ENCODE measurements around the gene ALDH1L1.

ALDH1L1 gene

GRCh38 chr3:126153695-126154360 is 26.6 kb downstream of the ALDH1L1 start:
- DNase-seq: no peak

- DNase-seq: no peak
Observed at GRCh38 chr3:126152901-126153694, 27.3 kb downstream of the ALDH1L1 start.

DNA sequence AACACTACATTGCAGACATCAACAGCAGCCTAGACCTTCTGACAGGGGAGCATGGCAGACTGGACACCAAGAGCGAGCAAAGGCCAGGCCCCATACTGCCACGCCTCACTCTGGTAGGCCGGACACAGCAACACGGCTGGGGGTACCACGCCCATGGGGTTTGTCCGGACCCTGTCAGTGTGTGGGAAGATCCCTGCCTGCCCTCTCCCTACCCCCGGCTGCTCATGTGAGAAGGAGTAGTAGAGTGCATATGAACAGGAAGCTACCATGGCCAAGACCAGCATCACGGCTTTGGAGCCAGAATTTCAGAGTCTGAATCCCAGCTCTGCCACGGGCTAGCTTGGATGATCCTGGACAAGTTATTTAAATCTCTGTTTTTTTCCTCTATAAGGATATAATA is 27.9 kb downstream of the ALDH1L1 start:
- DNase-seq: no peak

GRCh38 chr3:126151562-126152302 is 28.7 kb downstream of the ALDH1L1 start:
- DNase-seq: no peak

GRCh38 chr3:126149960-126150515 is 30.3 kb downstream of the ALDH1L1 start:
- DNase-seq: no peak

GRCh38 chr3:126149256-126149902 is 31.0 kb downstream of the ALDH1L1 start:
- DNase-seq: no peak

DNA sequence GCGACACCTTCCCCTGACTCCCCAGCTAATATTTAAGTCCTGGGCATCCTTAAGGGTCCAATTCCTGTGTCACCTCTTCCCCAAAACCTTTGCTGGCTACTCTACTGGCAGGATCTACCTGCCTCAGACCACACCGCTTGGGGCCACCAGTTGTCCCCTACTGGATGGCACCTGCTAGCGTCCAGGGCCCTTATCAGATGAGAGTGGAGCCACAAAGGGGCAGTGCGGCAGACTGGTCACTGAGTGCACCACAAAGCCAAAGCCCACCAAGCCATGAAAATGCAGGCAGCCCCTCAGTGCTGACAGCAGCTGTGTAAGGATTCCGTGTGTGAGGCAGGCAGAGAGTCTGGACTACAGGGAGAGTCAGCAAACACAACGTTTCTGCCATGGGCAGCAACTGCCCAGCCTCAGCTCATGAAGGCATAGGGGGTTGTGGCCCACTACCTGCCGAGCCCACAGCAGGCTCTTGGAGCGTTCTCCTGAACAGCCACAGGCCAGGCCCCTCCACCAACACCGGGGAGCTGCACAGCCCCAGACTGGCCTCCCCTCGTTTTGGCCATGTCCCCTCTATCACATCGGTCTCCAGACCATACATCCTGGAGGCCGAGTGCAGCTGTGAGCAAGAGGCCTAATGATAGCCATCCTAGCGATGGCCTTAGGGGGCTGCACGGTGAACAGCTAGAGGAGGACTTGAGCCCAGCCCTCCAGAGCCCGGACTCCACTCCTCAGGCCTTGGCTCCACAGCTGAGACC is 32.3 kb downstream of the ALDH1L1 start:
- no peak for DNase-seq

DNA sequence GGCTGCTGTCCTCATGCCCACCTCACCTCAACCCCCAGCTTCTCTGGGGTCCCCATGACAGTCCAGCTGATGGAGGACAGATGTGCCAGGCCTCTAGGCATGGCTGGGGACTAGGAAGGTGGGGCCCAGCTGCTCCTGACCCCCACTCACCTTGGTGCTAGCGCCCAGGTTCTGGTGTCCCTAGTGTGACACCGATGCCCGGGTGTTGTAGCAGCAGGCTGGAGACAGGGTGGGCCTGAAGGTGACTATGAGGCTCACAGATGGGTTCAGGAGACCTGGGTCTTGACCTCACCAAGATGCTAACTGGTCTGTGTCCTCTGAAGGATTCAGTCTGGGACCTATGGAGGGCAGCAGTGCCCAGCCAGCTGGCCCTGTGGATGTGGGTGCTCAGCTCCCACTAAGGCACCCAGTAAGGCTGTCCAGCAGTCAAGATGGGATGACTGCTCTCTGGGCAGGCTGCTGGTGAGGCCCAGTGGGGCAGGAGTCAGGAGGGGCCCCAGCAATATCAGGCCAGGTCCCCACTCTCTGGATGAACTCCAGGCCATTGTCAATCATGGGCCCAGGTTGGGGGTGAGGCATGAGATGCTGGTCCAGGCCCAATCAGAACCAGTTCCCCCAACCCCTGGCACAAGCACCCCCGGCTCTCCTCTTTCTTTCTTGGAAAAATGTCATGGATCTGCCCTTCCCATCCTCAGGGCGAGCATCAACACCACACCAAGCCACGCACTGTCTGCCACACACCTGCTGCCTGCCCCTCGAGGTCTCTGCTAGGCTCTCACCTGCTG is 33.0 kb downstream of the ALDH1L1 start:
- no peak for DNase-seq

- no peak for DNase-seq
Observed at GRCh38 chr3:126146525-126147146, 33.8 kb downstream of the ALDH1L1 start.

DNA sequence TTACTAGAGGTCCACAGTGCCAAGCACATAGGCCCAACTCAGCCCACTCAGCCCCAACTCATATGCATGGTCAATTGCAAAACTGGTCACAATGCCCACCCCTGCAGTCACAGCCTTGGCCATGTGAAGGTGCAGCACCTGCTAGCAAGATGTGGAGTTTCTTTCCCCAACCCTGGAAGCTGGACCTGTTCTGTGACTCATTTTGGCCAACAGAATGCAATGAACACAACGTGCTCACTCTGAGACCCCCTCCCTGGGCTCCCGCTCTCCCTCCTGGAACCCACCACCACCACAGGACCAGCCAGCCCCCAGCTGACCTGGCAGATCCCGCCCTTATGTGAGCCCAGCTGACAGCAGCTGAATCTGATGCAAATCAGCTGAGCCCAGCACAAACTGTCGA is 34.4 kb downstream of the ALDH1L1 start:
- DNase-seq: no peak

GRCh38 chr3:126142652-126143051 is 37.7 kb downstream of the ALDH1L1 start:
- no peak for DNase-seq

- no peak for DNase-seq
Observed at GRCh38 chr3:126137490-126138130, 42.8 kb downstream of the ALDH1L1 start.

DNA sequence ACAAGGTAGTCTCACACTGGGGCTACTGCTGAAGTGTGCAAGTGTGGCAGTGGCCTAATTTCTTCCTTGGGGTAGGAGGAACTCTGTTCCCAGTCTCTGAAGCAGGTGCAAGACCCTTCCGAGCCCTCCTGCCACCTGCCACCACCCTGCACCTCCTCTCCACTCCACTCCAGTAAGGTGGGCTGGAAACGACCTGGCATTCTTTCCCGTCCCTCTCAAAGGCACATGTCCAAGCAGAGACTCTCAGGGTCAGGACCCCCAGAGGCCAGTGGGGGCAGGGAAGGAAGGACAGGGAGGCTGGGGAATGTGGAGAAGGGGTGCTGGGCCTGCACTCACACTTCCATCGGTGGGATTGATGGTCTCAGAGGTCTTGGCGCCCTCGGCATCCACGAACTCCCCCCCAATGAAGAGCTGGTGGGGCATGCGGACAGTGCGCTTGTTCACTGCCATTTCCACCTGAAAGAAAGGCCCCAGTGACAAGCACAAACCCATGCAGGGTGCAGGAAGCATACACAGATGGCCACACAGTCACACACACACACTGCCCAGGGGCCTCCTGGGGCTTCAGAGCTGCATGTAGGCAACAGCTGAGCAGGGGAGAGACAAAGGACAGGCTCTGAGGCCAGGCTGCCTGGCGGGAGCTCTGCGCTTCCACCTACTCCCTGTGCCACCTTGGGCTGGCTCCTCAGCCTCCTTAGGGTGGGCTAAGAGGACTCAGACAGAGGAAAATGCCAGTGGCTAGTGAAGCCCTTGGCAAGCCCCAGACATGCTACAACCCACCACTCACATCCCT is 43.8 kb downstream of the ALDH1L1 start:
- no peak for DNase-seq

- no peak for DNase-seq
Observed at GRCh38 chr3:126135406-126136076, 44.8 kb downstream of the ALDH1L1 start.

GRCh38 chr3:126135071-126135405 is 45.3 kb downstream of the ALDH1L1 start:
- DNase-seq: no peak

DNA sequence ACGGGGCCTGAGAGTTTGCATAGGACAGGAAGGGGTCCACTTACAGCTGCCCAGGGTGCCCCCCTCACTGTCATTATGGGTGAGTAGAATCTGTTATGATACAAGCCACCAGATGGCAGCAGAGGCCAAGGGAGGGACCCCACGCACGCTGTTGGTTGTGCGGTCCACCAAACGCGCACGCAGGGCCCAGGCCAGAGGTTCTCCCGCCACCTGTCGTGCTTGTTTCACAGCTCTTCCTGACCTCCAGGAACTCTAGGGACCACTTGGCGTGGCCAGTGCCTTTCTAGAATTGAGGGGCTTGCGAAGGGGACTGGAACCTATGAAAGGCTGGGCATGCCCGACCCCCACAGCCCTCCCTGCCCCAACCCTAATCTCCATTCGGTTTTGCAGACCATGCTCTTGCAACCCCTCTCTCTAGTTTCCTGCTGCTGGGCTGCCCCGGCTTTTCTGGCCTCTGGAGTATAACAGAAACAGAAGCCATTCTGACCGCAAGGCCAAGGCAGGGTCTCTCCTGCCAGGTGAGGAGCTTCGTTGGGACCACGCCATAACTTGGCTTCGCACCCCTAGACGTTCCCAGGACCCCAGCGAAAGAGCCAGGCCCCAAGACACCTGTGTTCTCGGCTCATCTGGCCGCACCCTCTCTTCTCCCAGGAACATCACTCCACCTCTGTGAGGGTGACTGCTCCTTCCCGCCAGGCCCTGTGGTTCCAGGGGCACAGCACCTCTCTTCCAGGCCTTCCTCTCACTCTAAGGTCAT is 46.0 kb downstream of the ALDH1L1 start:
- peak; percentile 64 for DNase-seq

DNA sequence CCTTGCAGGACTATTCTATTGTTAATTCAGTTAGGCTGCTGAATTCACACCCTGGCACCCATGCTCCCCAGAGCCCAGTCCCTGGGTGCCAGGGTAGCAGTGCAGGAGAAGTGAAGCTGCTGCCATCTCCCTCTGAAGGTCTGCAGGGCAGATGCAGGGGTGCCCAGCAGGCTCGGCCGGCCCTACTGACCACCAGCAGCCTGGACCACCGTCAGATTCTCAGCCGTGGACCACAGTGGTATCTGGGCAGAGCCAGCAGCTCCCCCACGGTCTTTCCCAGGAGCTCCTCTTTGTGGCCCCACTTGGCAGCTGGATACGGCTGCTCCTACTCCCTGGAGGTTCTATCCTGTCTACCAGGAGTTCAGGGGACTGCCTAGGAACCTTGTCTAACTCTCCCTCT is 46.8 kb downstream of the ALDH1L1 start:
- DNase-seq: no peak
